MM.1S (cell line): ENCODE data around the gene FOXP1.

Experiments
- DNase-seq: peaks from one replicate; pipeline ENCODE4 v3.0.0-alpha.2; 2015
- H2AFZ ChIP-seq: fragments of 300-600 bp; sonication (generic); 2 replicates; pipeline ENCODE4 v1.6.0; 2016; ENCODE audit warnings: antibody characterized with exemption, low read length
- H3F3A ChIP-seq: fragments of 300-600 bp; sonication (generic); 2 replicates; pipeline ENCODE4 v1.6.1; 2016; ENCODE audit warnings: mild to moderate bottlenecking, antibody characterized with exemption, low read length, moderate library complexity, mixed read lengths; ENCODE audit not compliant: insufficient read depth
- H3K27ac ChIP-seq: fragments of 300-600 bp; sonication (generic); 2 replicates; pipeline ENCODE4 v1.5.1; 2016; ENCODE audit warnings: mild to moderate bottlenecking, low read length
- H3K27me3 ChIP-seq: fragments of 300-600 bp; sonication (generic); replicated peaks from 2 replicates; pipeline ENCODE4 v1.6.0; 2016; ENCODE audit warnings: low read length; ENCODE audit not compliant: insufficient read depth
- H3K36me3 ChIP-seq: fragments of 300-600 bp; sonication (generic); replicated peaks from 2 replicates; pipeline ENCODE4 v1.6.1; 2016; ENCODE audit warnings: mild to moderate bottlenecking, low read length, mixed read lengths; ENCODE audit not compliant: insufficient read depth
- H3K4me1 ChIP-seq: fragments of 300-600 bp; sonication (generic); 2 replicates; pipeline ENCODE4 v1.6.1; 2016; ENCODE audit warnings: low read length, mixed read lengths
- H3K4me2 ChIP-seq: fragments of 300-600 bp; sonication (generic); 2 replicates; pipeline ENCODE4 v1.6.0; 2016; ENCODE audit warnings: low read depth, low read length
- H3K4me3 ChIP-seq: fragments of 300-600 bp; sonication (generic); 2 replicates; pipeline ENCODE4 v1.5.1; 2016; ENCODE audit warnings: low read length, mixed read lengths
- H3K79me2 ChIP-seq: fragments of 300-600 bp; sonication (generic); 2 replicates; pipeline ENCODE4 v1.6.1; 2016; ENCODE audit warnings: mixed run types, low read length, mixed read lengths
- H3K9ac ChIP-seq: fragments of 300-600 bp; sonication (generic); 2 replicates; pipeline ENCODE4 v1.6.1; 2016; ENCODE audit warnings: low read length, mixed read lengths
- H3K9me2 ChIP-seq: fragments of 300-600 bp; sonication (generic); replicated peaks from 2 replicates; pipeline ENCODE4 v1.6.1; 2016; ENCODE audit warnings: mild to moderate bottlenecking, low read length, mixed read lengths; ENCODE audit not compliant: insufficient read depth
- H3K9me3 ChIP-seq: fragments of 300-600 bp; sonication (generic); replicated peaks from 2 replicates; pipeline ENCODE4 v1.6.1; 2016; ENCODE audit warnings: mild to moderate bottlenecking, low read length, mixed read lengths; ENCODE audit not compliant: insufficient read depth
- H4K20me1 ChIP-seq: fragments of 300-600 bp; sonication (generic); 2 replicates; pipeline ENCODE4 v1.6.1; 2016; ENCODE audit warnings: mild to moderate bottlenecking, low read length, moderate library complexity, mixed read lengths; ENCODE audit not compliant: insufficient read depth
- EZH2 ChIP-seq: fragments of 300-600 bp; sonication (generic); optimal IDR thresholded peaks from 2 replicates; pipeline ENCODE3; 2017; ENCODE audit warnings: low read depth, mild to moderate bottlenecking, antibody characterized with exemption, low read length, mixed read lengths
- EZH2phosphoT487 ChIP-seq: fragments of 300-600 bp; sonication (generic); IDR thresholded peaks from 2 replicates; pipeline ENCODE4 v1.6.1; 2018; ENCODE audit warnings: antibody characterized with exemption, low read length
- TF ChIP-seq, protein P1 (sequence below): fragments of 300-600 bp; sonication (generic); IDR thresholded peaks from 2 replicates; pipeline ENCODE4 v1.5.1; 2016; ENCODE audit warnings: antibody characterized with exemption, low read length, mixed read lengths

The FOXP1 gene

DNA sequence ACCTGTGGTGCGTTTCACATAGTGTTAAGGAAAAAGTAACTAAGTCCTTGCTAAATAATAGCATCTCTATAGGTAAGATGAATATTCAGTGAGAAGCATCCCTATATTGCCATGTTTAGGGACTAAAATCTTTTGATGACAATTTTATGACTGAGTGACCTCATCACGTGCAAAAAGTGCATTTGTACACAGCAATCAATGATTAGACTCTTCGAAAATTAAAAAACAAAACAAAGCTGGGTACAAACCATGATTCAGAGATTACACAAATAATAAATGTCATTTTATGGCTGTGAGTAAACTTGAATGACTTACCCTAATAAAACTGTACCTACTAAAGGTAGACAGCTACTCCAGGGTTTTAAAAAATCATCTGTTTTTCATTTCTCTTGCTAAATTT lies 505.3 kb downstream of the FOXP1 start:
- no peak overlapping the region for H3K9ac ChIP-seq
- H3K9me3 ChIP-seq: no peaks in the 10 kb centered on the region
- H3K79me2 ChIP-seq: no peaks in the 10 kb centered on the region
- H4K20me1 ChIP-seq: no peaks in the 10 kb centered on the region
- H3F3A ChIP-seq: no peaks in the 10 kb centered on the region
- no peak overlapping the region for H3K27ac ChIP-seq
- H3K4me2 ChIP-seq: no peak overlapping the region
- no peaks in the 10 kb centered on the region for H3K36me3 ChIP-seq
- H3K9me2 ChIP-seq: no peaks in the 10 kb centered on the region
- no peak overlapping the region for H2AFZ ChIP-seq
- DNase-seq: no peak
- no peaks in the 10 kb centered on the region for H3K27me3 ChIP-seq
- TF ChIP-seq EZH2phosphoT487 (no peak), EZH2 (no peak)
- peaks cover 2% of the 10 kb centered on the region; the same call in 1 of the 2 replicates for H3K4me1 ChIP-seq
- H3K4me3 ChIP-seq: no peak overlapping the region

DNA sequence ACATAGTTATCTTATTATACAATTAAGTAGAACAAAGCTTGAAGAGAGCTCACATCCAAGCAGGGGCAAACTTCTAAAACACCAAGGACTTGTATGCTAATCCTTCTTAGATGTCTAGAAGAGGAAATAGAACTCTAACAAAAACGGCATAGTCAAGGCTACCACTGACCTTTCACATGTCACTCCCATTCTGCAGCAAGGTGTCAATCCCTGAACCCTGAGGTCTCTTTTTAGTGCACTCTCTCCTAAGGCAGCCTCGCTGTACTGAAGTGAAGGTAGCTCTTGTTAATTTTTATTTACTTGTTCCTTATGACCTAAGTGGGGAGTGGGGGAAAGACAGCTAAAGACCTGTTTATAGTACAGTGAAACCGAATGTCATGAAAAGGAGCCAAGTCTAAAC lies 506.5 kb downstream of the FOXP1 start:
- no peaks in the 10 kb centered on the region for H3K4me1 ChIP-seq
- no peak overlapping the region for H3K27ac ChIP-seq
- no peaks in the 10 kb centered on the region for H4K20me1 ChIP-seq

DNA sequence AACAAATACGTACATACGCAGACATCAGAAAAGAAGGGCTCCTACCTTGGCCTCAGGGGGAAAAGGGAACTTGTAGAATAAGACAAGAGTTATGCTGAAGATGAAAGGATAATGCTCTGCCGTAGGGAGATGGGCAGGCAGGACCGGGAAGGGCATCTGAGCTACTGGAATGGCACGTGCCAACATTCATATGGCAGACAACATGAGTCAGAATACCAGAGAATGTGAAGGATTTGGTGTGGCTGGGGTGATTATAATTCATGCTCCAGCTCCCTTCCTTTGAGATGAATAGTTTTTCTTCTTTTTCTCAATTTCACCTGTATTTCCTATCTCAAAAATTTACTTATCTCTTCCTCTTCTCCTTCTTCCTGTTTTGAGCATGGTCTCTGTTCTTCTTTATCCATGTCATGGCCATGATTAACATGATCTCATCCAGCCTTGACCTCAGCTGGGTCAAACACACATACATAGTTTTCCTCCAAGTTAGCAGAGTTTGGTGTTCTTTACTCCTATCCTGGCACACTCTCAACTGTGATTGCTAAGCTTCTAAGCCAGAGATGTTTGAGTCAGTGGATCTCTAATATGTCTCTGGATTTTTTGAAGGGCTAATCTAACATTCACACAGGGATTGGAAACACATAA lies 507.0 kb downstream of the FOXP1 start:
- no peak overlapping the region for H3K4me3 ChIP-seq
- H3K36me3 ChIP-seq: no peaks in the 10 kb centered on the region
- H3K9ac ChIP-seq: no peak overlapping the region
- no peaks in the 10 kb centered on the region for H3K79me2 ChIP-seq
- H4K20me1 ChIP-seq: no peaks in the 10 kb centered on the region
- H3K27ac ChIP-seq: no peak overlapping the region
- H3K9me3 ChIP-seq: no peaks in the 10 kb centered on the region
- no peaks in the 10 kb centered on the region for H3K9me2 ChIP-seq
- no peak overlapping the region for H3K4me2 ChIP-seq
- TF ChIP-seq, protein P1, sequence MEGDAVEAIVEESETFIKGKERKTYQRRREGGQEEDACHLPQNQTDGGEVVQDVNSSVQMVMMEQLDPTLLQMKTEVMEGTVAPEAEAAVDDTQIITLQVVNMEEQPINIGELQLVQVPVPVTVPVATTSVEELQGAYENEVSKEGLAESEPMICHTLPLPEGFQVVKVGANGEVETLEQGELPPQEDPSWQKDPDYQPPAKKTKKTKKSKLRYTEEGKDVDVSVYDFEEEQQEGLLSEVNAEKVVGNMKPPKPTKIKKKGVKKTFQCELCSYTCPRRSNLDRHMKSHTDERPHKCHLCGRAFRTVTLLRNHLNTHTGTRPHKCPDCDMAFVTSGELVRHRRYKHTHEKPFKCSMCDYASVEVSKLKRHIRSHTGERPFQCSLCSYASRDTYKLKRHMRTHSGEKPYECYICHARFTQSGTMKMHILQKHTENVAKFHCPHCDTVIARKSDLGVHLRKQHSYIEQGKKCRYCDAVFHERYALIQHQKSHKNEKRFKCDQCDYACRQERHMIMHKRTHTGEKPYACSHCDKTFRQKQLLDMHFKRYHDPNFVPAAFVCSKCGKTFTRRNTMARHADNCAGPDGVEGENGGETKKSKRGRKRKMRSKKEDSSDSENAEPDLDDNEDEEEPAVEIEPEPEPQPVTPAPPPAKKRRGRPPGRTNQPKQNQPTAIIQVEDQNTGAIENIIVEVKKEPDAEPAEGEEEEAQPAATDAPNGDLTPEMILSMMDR: no peak
- TF ChIP-seq EZH2phosphoT487 (no peak), EZH2 (no peak)
- H2AFZ ChIP-seq: no peak overlapping the region
- H3K4me1 ChIP-seq: no peaks in the 10 kb centered on the region
- H3F3A ChIP-seq: no peaks in the 10 kb centered on the region
- no peaks in the 10 kb centered on the region for H3K27me3 ChIP-seq
- no peak for DNase-seq

More for the DNA sequence above, 506.5 kb downstream of the FOXP1 start:
- Histone ChIP-seq H3K9me2 (no peaks in the 10 kb centered on the region), H3K4me3 (no peak overlapping the region), H3F3A (no peaks in the 10 kb centered on the region), H2AFZ (no peak overlapping the region), H3K36me3 (no peaks in the 10 kb centered on the region), H3K79me2 (no peaks in the 10 kb centered on the region), H3K27me3 (no peaks in the 10 kb centered on the region), H3K4me2 (no peak overlapping the region), H3K9ac (no peak overlapping the region), H3K9me3 (no peaks in the 10 kb centered on the region)
- DNase-seq: no peak
- TF ChIP-seq EZH2phosphoT487 (no peak), EZH2 (no peak)
- TF ChIP-seq, protein P1: no peak

DNA sequence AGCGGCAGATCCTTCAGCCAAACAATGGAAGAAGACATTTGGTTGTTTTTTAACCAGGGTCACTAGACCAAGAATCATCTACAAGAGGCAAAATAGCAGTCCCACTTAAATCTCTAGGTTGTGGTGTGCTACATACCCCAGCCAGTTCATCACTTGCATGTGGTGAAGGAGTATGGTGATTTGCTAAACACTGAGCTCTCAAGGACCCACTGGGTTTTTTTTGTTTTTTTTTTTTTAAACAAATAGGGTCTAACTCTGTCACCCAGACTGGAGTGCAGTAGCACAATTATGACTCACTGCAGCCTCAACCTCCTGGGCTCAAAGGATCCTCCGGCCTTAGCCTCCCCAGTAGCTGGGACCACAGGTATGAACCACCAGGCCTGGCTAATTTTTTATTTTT lies 508.0 kb downstream of the FOXP1 start:
- no peak for DNase-seq
- TF ChIP-seq EZH2phosphoT487: no peak
- TF ChIP-seq, protein P1: no peak
- no peak for TF ChIP-seq EZH2
- Histone ChIP-seq H3K4me2 (no peak overlapping the region), H3K9me2 (no peaks in the 10 kb centered on the region), H3K4me1 (no peaks in the 10 kb centered on the region), H3K27me3 (no peaks in the 10 kb centered on the region), H3F3A (no peaks in the 10 kb centered on the region), H3K79me2 (no peaks in the 10 kb centered on the region), H3K36me3 (no peaks in the 10 kb centered on the region), H3K9ac (no peak overlapping the region), H2AFZ (no peak overlapping the region), H3K4me3 (no peak overlapping the region), H3K9me3 (no peaks in the 10 kb centered on the region), H4K20me1 (no peaks in the 10 kb centered on the region), H3K27ac (no peak overlapping the region)
